BJ (cell line): ENCODE data around the gene MORN3. TPM values are rescaled to one million over a fixed set of nuclear protein-coding genes. Genes with fewer than 3 reads are reported as not detected.
"Not testable (repeated sequence)": the region's sequence is repeated elsewhere in the genome, so short reads cannot be mapped to it uniquely, and the experiment has no call there.

ENCODE experiments used
- CTCF ChIA-PET: fragments of 350-600 bp; formaldehyde crosslinking; extraction: SDS; loops from one replicate; lab custom pipeline; 2021; ENCODE audit warnings: antibody characterized with exemption, inconsistent platforms; lab: Yijun Ruan, JAX
- POLR2A ChIA-PET: fragments of 300-600 bp; sonication (Branson Sonifier 250); formaldehyde crosslinking; extraction: SDS; loops from one replicate; lab custom pipeline; 2021; ENCODE audit warnings: antibody characterized with exemption; lab: Charles Lee
- DNase-seq: peaks from one replicate; pipeline ENCODE4 v3.0.0-alpha.2; 2011; ENCODE audit warnings: low read depth
- H3K27me3 ChIP-seq: 2 replicates; pipeline ENCODE4 v1.6.0; 2011; ENCODE audit warnings: low read length; ENCODE audit not compliant: control insufficient read depth, insufficient read depth
- H3K36me3 ChIP-seq: 2 replicates; pipeline ENCODE4 v1.5.1; 2011; ENCODE audit warnings: low read length; ENCODE audit not compliant: control insufficient read depth, insufficient read depth
- H3K4me3 ChIP-seq: 2 replicates; pipeline ENCODE4 v1.5.1; 2011; ENCODE audit warnings: low read depth, mild to moderate bottlenecking, control low read depth, low read length
- CTCF ChIP-seq: IDR thresholded peaks from 2 replicates; pipeline ENCODE4 v1.5.1; 2011; ENCODE audit warnings: low read depth, mild to moderate bottlenecking, control low read depth, inconsistent platforms, low read length, moderate library complexity; ENCODE audit not compliant: insufficient read depth
- polyA plus RNA-seq: library from polyadenylated mRNA; depleted of rRNA; stranded (reverse); fragments of >200 nt; gene quantifications from 2 replicates; pipeline ENCODE4 v1.2.3, GENCODE V29; 2011

The MORN3 gene
- polyA plus RNA-seq, 1 experiment: 0.28 TPM

GRCh38 chr12:121689430-121689829 lies 20.0 kb upstream of the MORN3 start:
- H3K27me3 ChIP-seq: no peaks in the 10 kb centered on the region
- H3K36me3 ChIP-seq: no peaks in the 10 kb centered on the region
- TF ChIP-seq CTCF: no peak

GRCh38 chr12:121688966-121689365 lies 19.5 kb upstream of the MORN3 start:
- Histone ChIP-seq H3K4me3 (no peak overlapping the region), H3K27me3 (no peaks in the 10 kb centered on the region), H3K36me3 (no peaks in the 10 kb centered on the region)
- POLR2A ChIA-PET: interaction anchor here (0.5 kb wide), 1 partner anchor 23 kb away, joined by 3 read pairs; no protein-coding TSS in a partner anchor
- no peak for TF ChIP-seq CTCF
- DNase-seq: no peak
- CTCF ChIA-PET: interaction anchor here (0.5 to 4.8 kb wide), 8 partner anchors 12 to 642 kb away, joined by 3 to 46 read pairs (median 3); partner anchors contain the start of gene RHOF

More at GRCh38 chr12:121689430-121689829, 20.0 kb upstream of the MORN3 start:
- ChIA-PET POLR2A (interaction anchor here (0.5 kb wide), 1 partner anchor 22 kb away, joined by 3 read pairs; no protein-coding TSS in a partner anchor), CTCF (interaction anchor here (0.5 to 4.8 kb wide), 7 partner anchors 12 to 392 kb away, joined by 3 to 46 read pairs (median 3); partner anchors contain the start of gene RHOF)
- H3K4me3 ChIP-seq: no peak overlapping the region
- no peak for DNase-seq

GRCh38 chr12:121679661-121680197 lies 10.3 kb upstream of the MORN3 start:
- POLR2A ChIA-PET: not testable (repeated sequence)
- CTCF ChIA-PET: interaction anchor here (0.9 to 10.1 kb wide), 5 partner anchors 11 to 182 kb away, joined by 4 to 97 read pairs (median 7); partner anchors contain the start of gene ORAI1

GRCh38 chr12:121678716-121679300 lies 9.4 kb upstream of the MORN3 start:
- CTCF ChIA-PET: interaction anchor here (1.2 to 10.1 kb wide), 4 partner anchors 10 to 181 kb away, joined by 6 to 97 read pairs (median 14); partner anchors contain the start of gene ORAI1
- TF ChIP-seq CTCF: no peak
- DNase-seq: no peak
- H3K27me3 ChIP-seq: no peaks in the 10 kb centered on the region
- H3K4me3 ChIP-seq: no peak overlapping the region
- POLR2A ChIA-PET: no interaction called here
- no peaks in the 10 kb centered on the region for H3K36me3 ChIP-seq

More at GRCh38 chr12:121679661-121680197, 10.3 kb upstream of the MORN3 start:
- H3K4me3 ChIP-seq, H3K27me3 ChIP-seq, H3K36me3 ChIP-seq, DNase-seq: not testable (repeated sequence)

- Histone ChIP-seq H3K27me3 (no peaks in the 10 kb centered on the region), H3K36me3 (no peaks in the 10 kb centered on the region), H3K4me3 (no peak overlapping the region)
- ChIA-PET POLR2A (no interaction called here), CTCF (interaction anchor here (2.2 to 10.1 kb wide), 3 partner anchors 10 to 180 kb away, joined by 7 to 97 read pairs (median 20); no protein-coding TSS in a partner anchor)
- DNase-seq: no peak
- no peak for TF ChIP-seq CTCF
Observed at GRCh38 chr12:121678305-121678704, 8.9 kb upstream of the MORN3 start.
